GM21529 (cell line): ENCODE data around the gene ATAD3A.
"Not testable (repeated sequence)": the region's sequence is repeated elsewhere in the genome, so short reads cannot be mapped to it uniquely, and the experiment has no call there.

Source experiments
- ATAC-seq: cut with Tn5 transposase; IDR thresholded peaks from one replicate; pipeline ENCODE4 v1.9.1; 2021; ENCODE audit not compliant: unreplicated experiment

The ATAD3A gene

DNA sequence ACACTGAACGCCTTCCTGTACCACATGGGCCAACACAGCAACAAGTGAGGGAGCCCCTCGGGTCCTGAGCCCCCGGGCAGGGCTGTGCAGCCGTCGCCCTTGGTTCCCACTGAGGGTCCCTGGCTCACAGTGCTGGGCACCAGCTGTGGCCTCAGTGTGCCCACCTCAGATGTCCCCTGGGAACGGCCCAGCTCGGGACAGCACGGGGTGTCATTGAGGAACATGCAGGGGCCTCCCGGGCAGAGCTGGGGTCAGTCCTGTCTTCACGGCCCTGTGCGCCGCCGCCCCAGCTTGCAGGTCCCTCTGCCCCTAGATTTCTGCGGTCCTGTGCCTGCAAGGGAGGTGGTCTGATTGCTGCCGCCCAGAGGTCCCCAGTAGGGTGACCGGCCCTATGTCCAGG, 22.7 kb upstream of the ATAD3A start:
- no peak for ATAC-seq

- no peak for ATAC-seq
Measured at GRCh38 chr1:1489861-1490260, 22.1 kb upstream of the ATAD3A start.

GRCh38 chr1:1490633-1491230, 21.2 kb upstream of the ATAD3A start:
- no peak for ATAC-seq

DNA sequence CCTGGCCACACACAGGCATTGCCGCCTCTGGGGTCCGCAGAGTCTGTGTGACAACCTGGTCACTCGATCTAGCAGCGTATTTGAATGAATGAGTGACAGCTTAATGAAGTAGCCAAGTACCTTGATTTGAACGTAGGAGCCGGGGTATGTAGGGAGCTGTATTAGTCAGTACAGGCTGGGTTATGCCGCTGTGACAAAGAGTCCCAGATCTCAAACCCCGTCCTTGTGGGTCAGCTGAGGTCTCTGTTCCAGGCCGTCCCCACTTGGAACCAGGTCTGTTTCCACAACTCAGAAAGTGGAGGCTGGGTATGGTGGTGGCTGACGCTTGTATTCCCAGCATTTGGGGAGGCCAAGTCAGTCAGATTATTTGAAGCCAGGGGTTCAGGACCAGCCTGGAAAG, 20.4 kb upstream of the ATAD3A start:
- ATAC-seq, result no peak

GRCh38 chr1:1494311-1494710, 17.7 kb upstream of the ATAD3A start:
- not testable (repeated sequence) for ATAC-seq

- ATAC-seq, result not testable (repeated sequence)
Measured at GRCh38 chr1:1495461-1495975, 16.4 kb upstream of the ATAD3A start.

DNA sequence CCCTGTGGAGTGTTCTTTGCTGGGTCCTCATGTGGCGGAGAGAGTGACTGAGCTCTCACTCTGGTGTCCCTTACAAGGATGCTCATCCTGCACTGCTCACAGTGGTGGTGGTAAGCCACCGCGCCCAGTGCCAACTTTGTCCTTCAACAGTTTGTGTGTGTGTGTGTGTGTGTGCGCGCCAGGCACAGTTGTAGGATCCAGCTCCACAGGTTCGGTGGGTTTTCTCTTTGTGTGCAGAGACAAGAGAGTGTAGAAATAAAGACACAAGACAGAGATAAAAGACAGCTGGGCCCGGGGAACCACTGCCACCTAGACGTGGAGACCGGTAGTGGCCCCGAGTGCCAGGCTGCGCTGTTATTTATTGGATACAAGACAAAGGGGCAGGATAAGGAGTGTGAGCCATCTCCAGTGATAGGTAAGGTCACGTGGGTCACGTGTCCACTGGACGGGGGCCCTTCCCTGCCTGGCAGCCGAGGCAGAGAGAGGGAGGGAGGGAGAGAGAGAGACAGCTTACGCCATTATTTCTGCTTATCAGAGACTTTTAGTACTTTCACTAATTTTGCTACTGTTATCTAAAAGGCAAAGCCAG, 7.1 kb upstream of the ATAD3A start:
- ATAC-seq, result not testable (repeated sequence)

DNA sequence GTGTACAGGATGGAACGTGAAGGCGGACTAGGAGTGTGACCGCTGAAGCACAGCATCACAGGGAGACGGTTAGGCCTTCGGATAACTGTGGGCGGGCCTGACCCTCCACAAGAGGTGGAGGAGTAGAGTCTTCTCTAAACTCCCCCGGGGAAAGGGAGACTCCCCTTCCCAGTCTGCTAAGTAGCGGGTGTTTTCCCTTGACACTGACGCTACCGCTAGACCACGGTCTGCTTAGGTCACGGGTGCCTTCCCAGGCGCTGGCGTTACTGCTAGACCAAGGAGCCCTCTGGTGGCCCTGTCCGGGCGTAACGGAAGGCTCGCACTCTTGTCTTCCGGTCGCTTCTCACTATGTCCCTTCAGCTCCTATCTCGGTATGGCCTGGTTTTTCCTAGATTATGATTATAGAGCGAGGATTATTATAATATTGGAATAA, 6.6 kb upstream of the ATAD3A start:
- ATAC-seq, result peak; percentile 60

- ATAC-seq, result not testable (repeated sequence)
Measured at GRCh38 chr1:1505801-1506200, 6.2 kb upstream of the ATAD3A start.

GRCh38 chr1:1507305-1507704, 4.7 kb upstream of the ATAD3A start:
- ATAC-seq, result no peak

GRCh38 chr1:1508775-1509464, 3.0 kb upstream of the ATAD3A start:
- not testable (repeated sequence) for ATAC-seq

- not testable (repeated sequence) for ATAC-seq
Measured at GRCh38 chr1:1509465-1509850, 2.5 kb upstream of the ATAD3A start.

DNA sequence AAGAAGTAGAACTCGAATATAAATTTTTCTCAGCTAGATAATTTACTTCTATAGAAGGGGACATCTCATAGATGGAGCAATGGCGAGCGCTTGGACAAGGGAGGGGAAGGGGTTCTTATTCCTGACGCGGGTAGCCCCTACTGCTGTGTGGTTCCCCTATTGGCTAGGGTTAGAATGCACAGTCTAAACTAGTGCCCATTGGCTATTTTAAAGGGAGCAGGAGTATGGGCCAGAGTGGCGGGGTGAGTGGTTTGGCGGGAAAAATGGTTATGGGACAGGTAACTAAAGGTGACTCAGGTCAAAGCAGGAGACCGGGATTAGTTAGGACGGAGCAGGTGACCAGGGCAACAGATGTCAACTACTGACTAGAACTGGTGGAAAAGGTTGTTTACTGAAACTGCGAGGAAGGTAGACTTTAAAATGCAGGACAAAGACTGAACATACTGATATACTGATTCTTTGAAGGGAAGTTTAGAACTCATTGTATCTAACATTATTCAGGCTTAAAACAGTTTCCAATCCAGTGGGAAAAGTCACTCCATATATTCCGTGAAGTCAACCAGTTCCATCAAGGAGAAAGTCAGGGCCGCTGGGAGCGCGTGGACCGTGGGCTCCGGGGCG, 940 bp upstream of the ATAD3A start:
- ATAC-seq, result no peak

DNA sequence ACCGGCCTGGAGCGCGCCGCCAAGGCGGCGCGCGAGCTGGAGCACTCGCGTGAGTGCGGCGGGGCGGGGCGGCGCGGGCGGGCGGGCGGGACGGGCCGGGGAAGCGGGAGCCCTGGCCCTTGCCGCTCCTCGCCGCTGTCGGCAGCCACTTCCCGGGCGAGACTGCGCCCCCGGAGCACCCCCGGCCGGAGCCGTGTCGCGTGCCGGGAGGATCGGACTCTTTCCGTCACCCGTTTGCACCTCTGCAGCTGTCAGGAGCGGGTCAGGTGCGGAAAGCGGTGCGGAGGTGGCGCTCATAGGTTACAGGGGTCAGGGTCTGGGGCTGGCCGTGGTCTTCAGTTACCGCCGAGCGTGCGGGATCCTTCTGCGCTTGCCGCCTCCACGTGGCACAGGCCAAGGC, 463 bp downstream of the ATAD3A start:
- peak; percentile 4 for ATAC-seq

GRCh38 chr1:1513675-1514074, 1.7 kb downstream of the ATAD3A start:
- ATAC-seq, result not testable (repeated sequence)

DNA sequence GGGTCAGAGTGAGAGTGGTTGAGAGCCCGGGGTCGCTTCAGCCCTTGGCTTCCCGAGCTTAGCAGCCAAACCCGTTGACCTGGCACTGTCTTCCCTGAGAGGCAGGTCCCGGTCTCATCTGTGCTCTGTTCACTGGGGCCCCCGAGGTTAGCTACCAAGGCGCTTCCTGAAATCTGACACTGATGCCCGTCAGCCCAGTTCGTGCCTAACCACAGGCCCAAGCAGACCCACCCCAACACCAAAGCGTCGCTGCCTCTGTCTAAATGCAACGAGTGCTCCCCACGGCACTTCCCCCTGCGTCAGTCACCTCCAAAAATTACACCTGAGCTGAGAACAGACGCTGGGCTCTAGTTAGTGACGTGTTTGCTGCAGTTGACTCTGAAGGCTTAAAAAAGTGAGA, 2.4 kb downstream of the ATAD3A start:
- ATAC-seq, result not testable (repeated sequence)

DNA sequence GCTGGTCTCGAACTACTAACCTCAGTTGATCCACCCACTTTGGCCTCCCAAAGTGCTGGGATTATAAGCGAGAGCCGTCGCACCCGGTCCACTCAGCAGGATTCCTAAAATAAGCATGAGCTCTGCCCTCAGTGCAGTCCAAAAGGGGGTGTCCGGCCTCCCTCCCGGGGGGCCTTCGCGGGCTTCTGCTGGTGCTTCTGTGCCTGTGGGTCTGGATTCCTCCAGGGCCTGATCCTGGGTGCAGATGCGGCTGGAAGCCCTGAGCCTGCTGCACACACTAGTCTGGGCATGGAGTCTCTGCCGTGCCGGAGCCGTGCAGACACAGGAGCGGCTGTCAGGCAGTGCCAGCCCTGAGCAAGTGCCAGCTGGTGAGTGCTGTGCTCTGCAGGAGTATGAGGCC, 5.0 kb downstream of the ATAD3A start:
- not testable (repeated sequence) for ATAC-seq

DNA sequence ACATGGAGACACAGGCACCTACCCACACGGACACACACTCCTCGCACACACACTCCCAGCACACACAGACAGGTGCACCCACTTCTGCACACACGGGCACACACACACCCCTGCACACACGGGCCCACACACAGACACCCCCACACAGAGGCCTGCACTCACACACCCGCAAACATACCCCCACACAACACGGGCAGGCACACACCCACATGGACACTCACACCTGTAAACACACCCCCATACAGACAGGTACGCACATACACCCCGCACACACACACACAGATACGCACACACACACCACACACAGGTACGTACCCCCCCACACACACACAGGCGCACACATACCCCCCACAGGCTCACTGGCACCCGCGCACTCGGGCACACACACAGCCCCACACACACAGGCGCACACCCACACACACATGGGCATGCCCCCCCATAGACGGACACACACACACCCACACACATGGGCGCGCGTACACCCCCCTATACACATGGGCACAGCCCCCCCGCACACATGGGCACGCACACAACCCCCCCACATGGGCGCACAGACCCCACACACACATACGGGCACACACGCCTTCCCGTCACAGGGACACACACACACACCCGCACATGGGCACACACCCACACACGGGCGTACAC, 6.1 kb downstream of the ATAD3A start:
- no peak for ATAC-seq

DNA sequence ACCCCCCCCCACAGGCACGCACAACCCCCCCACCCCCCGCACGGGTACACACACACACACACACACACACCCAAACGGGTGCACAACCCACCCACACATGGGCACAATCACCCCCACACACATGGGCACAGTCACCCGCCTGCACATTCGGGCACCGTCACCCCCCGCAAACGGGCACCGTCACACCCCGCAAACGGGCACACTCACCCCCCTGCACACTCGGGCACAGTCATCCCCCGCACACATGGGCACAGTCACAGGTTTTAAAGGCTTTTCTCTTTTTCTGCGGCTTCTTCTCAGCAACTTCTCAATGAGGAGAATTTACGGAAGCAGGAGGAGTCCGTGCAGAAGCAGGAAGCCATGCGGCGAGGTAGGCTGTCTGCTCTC, 6.7 kb downstream of the ATAD3A start:
- not testable (repeated sequence) for ATAC-seq

- not testable (repeated sequence) for ATAC-seq
Measured at GRCh38 chr1:1519805-1520505, 8.0 kb downstream of the ATAD3A start.

GRCh38 chr1:1521331-1521730, 9.4 kb downstream of the ATAD3A start:
- no peak for ATAC-seq
